Astrocyte (in vitro differentiated cells and primary cell): ENCODE results near the gene KCNJ11.

Experiments
- EZH2 ChIP-seq: IDR thresholded peaks from 2 replicates; pipeline ENCODE4 v1.6.1; 2012; ENCODE audit warnings: mild to moderate bottlenecking, low read length, inconsistent platforms; ENCODE audit not compliant: insufficient read depth
- TF ChIP-seq, protein P1 (sequence below): IDR thresholded peaks from 2 replicates; pipeline ENCODE4 v1.5.1; 2011; ENCODE audit warnings: low read depth, mild to moderate bottlenecking, inconsistent platforms, low read length, moderate library complexity; ENCODE audit not compliant: insufficient read depth

DNA sequence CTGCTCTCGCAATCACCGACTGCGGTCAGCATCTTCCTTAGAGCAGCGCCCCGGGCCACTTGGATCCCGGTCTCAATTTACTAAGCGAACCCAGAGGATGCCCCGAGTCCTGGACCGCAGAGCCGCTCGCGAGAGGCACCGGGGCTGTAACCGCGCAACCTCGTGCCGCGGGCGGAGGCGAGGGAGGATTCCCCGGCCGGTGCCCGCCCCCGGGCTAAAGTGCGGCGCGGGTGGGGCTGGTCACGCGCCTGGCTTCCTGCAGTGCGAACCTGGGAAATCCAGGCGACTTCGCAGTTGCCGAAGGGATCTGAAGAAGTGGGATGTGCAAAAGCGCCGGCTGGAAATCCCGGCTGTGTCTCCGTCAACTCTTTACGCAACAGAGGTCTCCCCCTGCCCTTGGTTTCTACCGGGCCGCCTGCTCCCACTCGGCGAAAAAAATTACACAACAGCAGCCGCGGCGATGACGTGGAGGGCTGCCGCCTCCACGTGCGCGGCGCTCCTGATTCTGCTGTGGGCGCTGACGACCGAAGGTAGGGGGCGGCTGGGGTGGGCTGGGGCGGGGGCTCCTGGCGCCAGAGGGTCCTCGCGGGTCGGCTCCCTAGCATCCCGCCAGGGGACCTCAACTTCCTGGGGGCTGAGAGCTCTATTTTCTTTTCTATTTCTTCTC is 36.8 kb downstream of the KCNJ11 start, which contains the start of gene NCR3LG1:
- TF ChIP-seq, protein P1, sequence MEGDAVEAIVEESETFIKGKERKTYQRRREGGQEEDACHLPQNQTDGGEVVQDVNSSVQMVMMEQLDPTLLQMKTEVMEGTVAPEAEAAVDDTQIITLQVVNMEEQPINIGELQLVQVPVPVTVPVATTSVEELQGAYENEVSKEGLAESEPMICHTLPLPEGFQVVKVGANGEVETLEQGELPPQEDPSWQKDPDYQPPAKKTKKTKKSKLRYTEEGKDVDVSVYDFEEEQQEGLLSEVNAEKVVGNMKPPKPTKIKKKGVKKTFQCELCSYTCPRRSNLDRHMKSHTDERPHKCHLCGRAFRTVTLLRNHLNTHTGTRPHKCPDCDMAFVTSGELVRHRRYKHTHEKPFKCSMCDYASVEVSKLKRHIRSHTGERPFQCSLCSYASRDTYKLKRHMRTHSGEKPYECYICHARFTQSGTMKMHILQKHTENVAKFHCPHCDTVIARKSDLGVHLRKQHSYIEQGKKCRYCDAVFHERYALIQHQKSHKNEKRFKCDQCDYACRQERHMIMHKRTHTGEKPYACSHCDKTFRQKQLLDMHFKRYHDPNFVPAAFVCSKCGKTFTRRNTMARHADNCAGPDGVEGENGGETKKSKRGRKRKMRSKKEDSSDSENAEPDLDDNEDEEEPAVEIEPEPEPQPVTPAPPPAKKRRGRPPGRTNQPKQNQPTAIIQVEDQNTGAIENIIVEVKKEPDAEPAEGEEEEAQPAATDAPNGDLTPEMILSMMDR, result no peak
- TF ChIP-seq EZH2, result no peak
